ENCODE measurements around the gene CPTP. TPM values are rescaled to one million over a fixed set of nuclear protein-coding genes. Genes with fewer than 3 reads are reported as not detected.
A peak's percentile ranks its signal among the peaks of the same experiment; 100 is the strongest.

The CPTP gene
- total RNA-seq, 1 experiment from 2014 or later: 16.8 TPM

- H3K27me3 ChIP-seq (replicated peaks; ENCODE audit: control insufficient read depth, insufficient read depth, low read length): no peaks in the 10 kb centered on the region
- ChIA-PET POLR2A (no interaction called here), CTCF (no interaction called here)
- no peak for DNase-seq
- H3K4me3 ChIP-seq (ENCODE audit: low read depth, low read length): no peak overlapping the region
- Mint-ChIP-seq H3K4me1 (ENCODE audit: low read depth, unreplicated experiment) (no peaks in the 10 kb centered on the region), H3K4me3 (ENCODE audit: unreplicated experiment) (no peak overlapping the region), H3K27ac (ENCODE audit: unreplicated experiment) (no peak overlapping the region), H3K27me3 (ENCODE audit: insufficient read depth, unreplicated experiment) (no peaks in the 10 kb centered on the region), H3K36me3 (ENCODE audit: insufficient read depth, unreplicated experiment) (peaks cover 27% of the 10 kb centered on the region), H3K9me3 (ENCODE audit: unreplicated experiment) (no peaks in the 10 kb centered on the region)
- H3K36me3 ChIP-seq (ENCODE audit: control insufficient read depth, insufficient read depth, low read length): no peaks in the 10 kb centered on the region; the same call in none of the 2 replicates
- intact Hi-C loops (cut with micrococcal nuclease; ENCODE audit: unreplicated experiment): loop anchor here (10.0 kb wide), 1 partner anchor 161 kb away; no protein-coding TSS in a partner anchor
- no TSS peak for BruUV-seq (replicated peaks)
- H3K9me3 ChIP-seq: no peaks in the 10 kb centered on the region
- no peak for TF ChIP-seq CTCF (IDR thresholded peaks at IDR 0.05; ENCODE audit: insufficient read depth in 1 of 2, low read depth in 1 of 2, low read length in 1 of 2, severe bottlenecking in 1 of 2, unreplicated experiment in 1 of 2)
- peaks cover 14% of the 10 kb centered on the region for H3K4me1 ChIP-seq
Measured at GRCh38 chr1:1343811-1344421, 19.3 kb downstream of the CPTP start.

GRCh38 chr1:1344655-1345361 lies 20.2 kb downstream of the CPTP start:
- Mint-ChIP-seq H3K9me3 (ENCODE audit: unreplicated experiment) (no peaks in the 10 kb centered on the region), H3K36me3 (ENCODE audit: insufficient read depth, unreplicated experiment) (peaks cover 25% of the 10 kb centered on the region), H3K27ac (ENCODE audit: unreplicated experiment) (no peak overlapping the region), H3K4me1 (ENCODE audit: low read depth, unreplicated experiment) (no peaks in the 10 kb centered on the region), H3K4me3 (ENCODE audit: unreplicated experiment) (no peak overlapping the region), H3K27me3 (ENCODE audit: insufficient read depth, unreplicated experiment) (no peaks in the 10 kb centered on the region)
- ChIA-PET POLR2A (no interaction called here), CTCF (no interaction called here)
- Histone ChIP-seq H3K4me1 (peaks cover 14% of the 10 kb centered on the region), H3K9me3 (no peaks in the 10 kb centered on the region), H3K4me3 (ENCODE audit: low read depth, low read length) (no peak overlapping the region), H3K27me3 (replicated peaks; ENCODE audit: control insufficient read depth, insufficient read depth, low read length) (no peaks in the 10 kb centered on the region), H3K36me3 (ENCODE audit: control insufficient read depth, insufficient read depth, low read length) (no peaks in the 10 kb centered on the region; the same call in none of the 2 replicates)
- intact Hi-C loops (cut with micrococcal nuclease; ENCODE audit: unreplicated experiment): loop anchor here (10.0 kb wide), 1 partner anchor 160 kb away; no protein-coding TSS in a partner anchor
- peak in 1 of 2 experiments; percentile 29 for TF ChIP-seq CTCF (IDR thresholded peaks at IDR 0.05; ENCODE audit: insufficient read depth in 1 of 2, low read depth in 1 of 2, low read length in 1 of 2, severe bottlenecking in 1 of 2, unreplicated experiment in 1 of 2)
- BruUV-seq (replicated peaks): no TSS peak
- DNase-seq: no peak

GRCh38 chr1:1345384-1345783 lies 20.8 kb downstream of the CPTP start:
- no peak for DNase-seq
- BruUV-seq (replicated peaks): no TSS peak

More at GRCh38 chr1:1345384-1345783, 20.8 kb downstream of the CPTP start:
- no peaks in the 10 kb centered on the region for H3K27me3 ChIP-seq (replicated peaks; ENCODE audit: control insufficient read depth, insufficient read depth, low read length)
- H3K4me1 Mint-ChIP-seq (ENCODE audit: low read depth, unreplicated experiment): no peaks in the 10 kb centered on the region
- no peaks in the 10 kb centered on the region for H3K9me3 ChIP-seq
- H3K4me3 Mint-ChIP-seq (ENCODE audit: unreplicated experiment): no peak overlapping the region
- H3K9me3 Mint-ChIP-seq (ENCODE audit: unreplicated experiment): no peaks in the 10 kb centered on the region
- peaks cover 14% of the 10 kb centered on the region for H3K4me1 ChIP-seq
- ChIA-PET POLR2A (no interaction called here), CTCF (no interaction called here)
- intact Hi-C loops (cut with micrococcal nuclease; ENCODE audit: unreplicated experiment): loop anchor here (10.0 kb wide), 1 partner anchor 159 kb away; no protein-coding TSS in a partner anchor
- no peaks in the 10 kb centered on the region for H3K27me3 Mint-ChIP-seq (ENCODE audit: insufficient read depth, unreplicated experiment)
- no peak overlapping the region for H3K27ac Mint-ChIP-seq (ENCODE audit: unreplicated experiment)
- H3K36me3 ChIP-seq (ENCODE audit: control insufficient read depth, insufficient read depth, low read length): no peaks in the 10 kb centered on the region; the same call in none of the 2 replicates
- no peak overlapping the region for H3K4me3 ChIP-seq (ENCODE audit: low read depth, low read length)
- no peak for TF ChIP-seq CTCF (IDR thresholded peaks at IDR 0.05; ENCODE audit: insufficient read depth in 1 of 2, low read depth in 1 of 2, low read length in 1 of 2, severe bottlenecking in 1 of 2, unreplicated experiment in 1 of 2)
- peaks cover 19% of the 10 kb centered on the region for H3K36me3 Mint-ChIP-seq (ENCODE audit: insufficient read depth, unreplicated experiment)
